Esophagus squamous epithelium (tissue), 4 donors: ENCODE results near the gene AANAT.

Experiments
- CTCF ChIP-seq, 6 experiments: fragments of 450-650 bp in 4 of 6; fragments of 200-600 bp in 2 of 6; sonication (generic) in 2 of 6; IDR thresholded peaks; one replicate each; pipeline ENCODE4 v1.5.1; 2016 to 2019; ENCODE audit warnings: antibody characterized with exemption in 6 of 6, mild to moderate bottlenecking in 4 of 6, moderate library complexity in 4 of 6
- POLR2A ChIP-seq, 4 donors: fragments of 450-650 bp; IDR thresholded peaks; one replicate each; pipeline ENCODE4 v1.6.1; 2017; ENCODE audit warnings: antibody characterized with exemption in 4 of 4, mild to moderate bottlenecking in 4 of 4, moderate library complexity in 3 of 4

DNA sequence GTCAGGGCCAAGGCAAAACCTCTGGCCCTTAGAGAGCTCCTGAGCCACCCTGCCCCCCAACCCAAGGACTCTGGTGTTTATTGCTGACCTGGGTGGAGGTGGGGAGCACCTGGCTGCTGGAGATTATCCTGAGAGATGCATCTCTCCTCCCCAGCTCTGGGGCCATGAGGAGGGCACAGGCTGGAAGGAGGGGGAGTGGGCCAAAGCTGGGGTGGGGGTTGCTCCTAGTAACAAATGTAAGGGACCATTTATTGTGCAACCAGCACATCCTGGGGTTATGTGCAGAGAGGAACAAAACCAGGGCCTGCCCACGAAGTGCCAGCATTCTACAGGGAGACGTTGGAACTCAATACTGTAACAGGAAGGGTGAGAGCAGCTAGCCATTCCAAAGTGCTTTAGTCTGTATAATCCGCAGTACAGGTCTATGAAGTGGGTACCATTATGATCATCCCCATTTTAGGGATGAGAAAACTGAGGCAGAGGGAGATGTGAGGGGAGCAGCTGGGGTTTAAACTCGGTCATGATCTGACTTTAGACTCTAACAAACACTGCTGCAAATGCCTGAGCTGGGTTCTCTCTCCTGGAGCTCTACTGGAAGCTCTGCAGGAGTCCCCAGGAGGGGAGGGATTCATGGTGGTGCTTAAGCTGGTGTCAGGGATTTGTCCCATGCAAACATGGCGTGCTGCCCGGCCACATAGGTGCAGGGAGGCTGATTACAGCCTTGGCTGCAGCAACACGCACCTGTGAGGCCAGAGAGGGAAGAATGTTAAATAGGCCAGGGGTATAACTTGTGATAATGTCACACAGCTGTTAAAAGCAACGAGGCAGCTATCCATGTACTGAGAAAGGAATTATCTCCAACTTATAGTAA is 35.2 kb downstream of the AANAT start:
- TF ChIP-seq CTCF (IDR thresholded peaks at IDR 0.05) (no peak), POLR2A (IDR thresholded peaks at IDR 0.05) (no peak)
